Inflammatory macrophage (primary cell): ENCODE data around the gene ZNF862.
"Not testable (repeated sequence)": the region's sequence is repeated elsewhere in the genome, so short reads cannot be mapped to it uniquely, and the experiment has no call there.

Source experiments
- DNase-seq, 2 donors: peaks; one replicate each; pipeline ENCODE4 v3.0.0-alpha.2; 2020 to 2022

ZNF862 gene

DNA sequence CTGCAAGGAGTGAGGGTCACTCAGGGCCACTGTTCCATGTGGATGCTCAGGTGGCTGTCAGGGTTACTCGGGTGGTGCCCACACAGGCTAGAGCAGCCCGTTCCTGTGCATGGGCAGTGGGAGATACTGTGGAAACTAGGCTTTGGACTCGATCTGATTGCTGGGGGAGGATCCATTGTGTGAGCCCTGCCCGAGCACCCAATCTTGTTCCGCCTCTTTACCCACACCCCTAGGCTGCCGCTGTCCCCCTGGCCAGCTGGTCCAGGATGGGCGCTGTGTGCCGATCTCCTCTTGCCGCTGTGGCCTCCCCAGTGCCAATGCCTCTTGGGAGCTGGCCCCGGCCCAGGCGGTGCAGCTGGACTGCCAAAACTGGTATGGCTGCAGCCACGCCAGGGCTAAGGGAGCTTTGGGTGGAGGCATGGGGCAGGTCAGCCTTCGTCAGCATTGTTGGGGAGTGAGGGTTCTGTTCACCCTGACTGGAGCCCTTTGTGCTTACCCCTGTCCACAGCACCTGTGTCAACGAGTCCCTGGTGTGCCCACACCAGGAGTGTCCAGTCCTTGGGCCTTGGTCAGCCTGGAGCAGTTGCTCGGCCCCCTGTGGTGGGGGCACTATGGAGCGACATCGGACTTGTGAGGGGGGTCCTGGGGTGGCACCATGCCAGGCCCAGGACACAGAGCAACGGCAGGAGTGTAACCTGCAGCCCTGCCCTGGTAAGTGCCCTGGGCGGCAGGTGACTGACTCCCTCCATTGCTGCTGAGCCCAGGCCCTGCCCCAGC lies 12.4 kb upstream of the ZNF862 start:
- DNase-seq = no peak

DNA sequence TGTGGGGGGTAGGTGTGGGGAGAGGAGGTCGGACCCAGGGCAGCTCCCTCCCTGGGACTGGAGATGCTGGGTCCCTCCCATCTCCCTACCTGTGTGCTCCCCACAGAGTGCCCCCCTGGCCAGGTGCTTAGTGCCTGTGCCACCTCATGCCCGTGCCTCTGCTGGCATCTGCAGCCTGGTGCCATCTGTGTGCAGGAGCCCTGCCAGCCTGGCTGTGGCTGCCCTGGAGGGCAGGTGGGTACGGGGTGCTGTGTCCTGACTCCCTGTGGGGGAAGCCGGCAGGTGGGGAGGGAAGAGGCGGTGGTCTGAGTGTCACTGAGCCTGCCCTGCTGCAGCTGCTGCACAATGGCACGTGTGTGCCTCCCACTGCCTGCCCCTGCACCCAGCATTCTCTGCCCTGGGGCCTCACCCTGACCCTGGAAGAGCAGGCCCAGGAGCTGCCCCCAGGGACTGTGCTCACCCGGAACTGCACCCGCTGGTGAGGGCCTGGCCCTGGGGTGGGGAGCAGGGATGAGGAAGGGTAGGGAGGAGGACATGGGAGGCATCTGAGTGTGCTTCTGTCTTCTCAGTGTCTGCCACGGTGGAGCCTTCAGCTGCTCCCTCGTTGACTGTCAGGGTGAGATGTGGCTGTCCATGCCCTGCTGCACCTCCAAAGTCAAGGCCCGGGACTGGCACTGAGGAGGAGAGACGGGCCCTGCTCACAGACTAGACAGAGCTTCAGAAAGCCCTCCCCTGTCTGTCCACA lies 11.7 kb upstream of the ZNF862 start:
- no peak for DNase-seq

GRCh38 chr7:149827089-149827981 lies 10.8 kb upstream of the ZNF862 start:
- DNase-seq = no peak

DNA sequence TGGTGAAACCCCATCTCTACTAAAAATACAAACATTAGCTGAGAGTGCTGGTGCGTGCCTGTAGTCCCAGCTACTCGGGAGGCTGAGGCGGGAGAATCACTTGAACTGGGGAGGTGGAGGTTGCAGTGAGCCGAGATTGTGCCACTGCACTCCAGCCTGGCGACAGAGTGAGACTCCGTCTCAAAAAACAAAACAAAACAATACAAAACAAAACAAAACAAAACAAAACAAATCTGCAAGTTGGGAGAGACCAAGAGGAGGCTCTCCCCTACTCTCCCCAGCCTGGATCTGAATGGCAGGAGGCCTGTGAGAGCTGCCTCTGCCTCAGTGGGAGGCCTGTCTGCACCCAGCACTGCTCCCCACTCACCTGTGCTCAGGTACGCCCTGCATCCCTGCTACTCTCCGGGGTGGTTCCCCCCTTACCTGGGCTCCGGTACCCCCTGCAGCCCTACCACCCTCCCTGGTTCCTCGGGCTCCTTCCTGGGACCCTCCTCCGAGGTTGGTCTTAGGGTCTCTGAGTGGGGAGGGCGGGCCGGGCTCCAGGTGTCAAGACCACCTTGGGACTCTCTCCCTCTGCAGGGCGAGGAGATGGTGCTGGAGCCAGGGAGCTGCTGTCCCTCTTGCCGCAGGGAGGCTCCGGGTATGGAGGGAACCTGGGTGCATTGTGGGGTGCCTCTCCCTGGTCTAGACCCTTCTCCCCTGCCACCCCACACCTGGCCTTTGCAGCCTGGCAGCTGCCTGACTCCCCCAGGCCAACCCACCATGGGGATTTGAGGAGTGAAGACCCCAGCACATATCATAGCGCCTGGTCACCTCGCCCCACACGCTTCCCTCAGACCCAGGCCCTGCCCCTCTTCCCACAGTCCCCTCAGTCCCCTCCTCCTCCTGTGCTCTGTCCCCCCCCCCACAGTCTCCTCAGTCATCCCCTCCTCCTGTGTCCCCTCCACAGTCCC lies 9.5 kb upstream of the ZNF862 start:
- no peak for DNase-seq

GRCh38 chr7:149830527-149830926 lies 7.6 kb upstream of the ZNF862 start:
- DNase-seq = not testable (repeated sequence)

- DNase-seq = no peak
Measured at GRCh38 chr7:149830997-149831740, 7.0 kb upstream of the ZNF862 start.

DNA sequence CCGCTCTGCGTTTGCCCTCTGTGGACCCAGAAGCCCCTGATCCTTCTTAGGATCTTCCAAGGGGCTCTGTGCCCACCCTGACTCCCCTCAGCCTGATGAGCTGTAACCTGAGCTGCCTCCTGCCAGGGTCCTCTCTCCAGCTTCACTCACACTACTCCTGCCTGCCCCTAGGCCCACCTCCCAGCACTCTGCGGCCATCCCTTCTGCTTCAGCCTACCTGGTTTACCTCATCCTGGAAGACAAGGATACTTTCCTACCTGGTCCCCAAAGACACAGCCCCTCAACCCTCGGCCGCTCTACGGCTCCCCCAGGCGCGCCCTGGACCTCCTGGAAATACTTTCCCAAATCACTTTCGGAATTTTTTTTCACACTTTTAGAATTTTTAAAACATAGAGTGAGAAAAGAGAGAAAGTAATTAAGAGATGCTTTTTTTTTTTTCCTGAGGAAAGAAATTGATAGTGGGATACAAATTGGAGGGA lies 6.4 kb upstream of the ZNF862 start:
- no peak for DNase-seq

GRCh38 chr7:149832332-149833041 lies 5.7 kb upstream of the ZNF862 start:
- no peak for DNase-seq

DNA sequence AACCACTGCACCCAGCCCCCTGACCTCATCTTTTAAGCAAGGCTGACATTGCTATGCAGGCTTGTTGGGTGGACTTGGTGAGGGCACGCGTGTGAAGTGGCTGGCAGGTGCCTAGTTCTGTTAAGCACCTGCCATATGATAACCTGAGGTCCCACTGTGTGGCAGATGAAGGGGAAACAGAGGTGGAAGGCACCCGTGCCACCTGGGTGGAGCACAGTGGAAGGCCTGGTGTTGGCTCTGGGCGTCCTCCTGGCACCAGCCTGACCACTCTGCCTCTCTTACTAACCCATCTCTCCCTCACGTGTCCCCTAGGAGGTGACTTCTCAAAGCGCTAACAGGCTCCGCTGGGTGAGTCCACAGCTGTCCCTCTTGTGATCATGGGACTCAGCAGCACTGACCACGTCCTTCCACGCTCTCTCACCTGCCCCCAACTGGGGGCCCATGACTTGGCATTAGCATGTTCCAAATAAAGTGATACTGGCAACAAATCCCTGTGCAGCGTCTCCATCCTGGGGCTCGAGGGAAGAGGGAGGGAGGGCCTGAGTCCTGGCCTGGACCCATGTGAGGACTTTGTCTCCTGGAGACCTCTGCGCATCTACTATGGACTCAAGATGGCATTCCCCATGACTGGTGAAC lies 4.6 kb upstream of the ZNF862 start:
- no peak for DNase-seq

- DNase-seq = no peak
Measured at GRCh38 chr7:149834601-149835000, 3.6 kb upstream of the ZNF862 start.

DNA sequence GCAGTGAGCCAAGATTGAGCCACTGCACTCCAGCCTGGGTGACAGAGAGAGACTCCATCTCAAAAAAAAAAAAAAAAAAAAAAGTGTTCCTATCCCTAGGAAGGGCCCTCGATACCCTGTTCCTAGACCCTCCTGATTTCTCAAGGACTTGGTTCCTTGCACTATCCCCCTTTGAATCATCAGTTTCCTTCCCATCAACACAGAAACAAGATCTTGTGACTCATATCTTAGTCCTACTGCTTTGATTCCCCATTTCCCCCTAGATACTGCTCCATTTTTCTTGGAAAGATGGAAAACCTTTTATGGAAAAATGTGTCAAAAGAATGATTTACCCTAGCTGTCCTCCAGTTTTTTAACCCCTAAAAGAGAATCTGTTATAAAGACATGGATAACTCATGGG lies 1.7 kb upstream of the ZNF862 start:
- no peak for DNase-seq

DNA sequence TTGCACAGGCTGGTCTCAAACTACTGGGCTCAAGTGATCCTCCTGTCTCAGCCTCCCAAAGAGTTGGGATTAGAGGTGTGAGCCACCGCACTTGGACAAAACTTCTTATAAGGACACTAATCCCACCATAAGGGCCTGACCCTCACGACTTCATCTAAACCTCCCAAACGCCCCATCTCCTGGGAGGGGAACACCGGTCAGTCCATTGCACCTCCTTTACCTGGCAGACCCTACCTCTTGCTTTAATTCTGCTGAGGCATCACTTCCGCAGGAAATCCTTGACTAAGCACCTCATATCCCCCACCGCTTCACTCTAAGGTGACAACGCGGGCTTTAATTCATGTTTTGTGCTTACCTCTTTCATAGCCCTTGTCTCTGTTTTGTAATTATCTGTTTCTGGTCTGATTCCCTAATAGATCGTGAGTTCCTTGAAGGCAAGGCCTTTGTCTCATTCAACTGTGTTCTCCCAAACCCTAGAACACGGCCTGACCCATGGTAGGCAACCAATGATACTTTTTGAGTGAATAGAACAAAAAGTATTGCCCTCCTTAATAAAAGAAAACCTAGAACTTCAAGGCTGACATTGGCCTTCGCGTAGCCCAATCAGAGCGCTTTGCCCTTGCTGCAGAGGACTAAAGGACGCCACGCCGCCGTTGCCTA lies 481 bp upstream of the ZNF862 start:
- DNase-seq = no peak

DNA sequence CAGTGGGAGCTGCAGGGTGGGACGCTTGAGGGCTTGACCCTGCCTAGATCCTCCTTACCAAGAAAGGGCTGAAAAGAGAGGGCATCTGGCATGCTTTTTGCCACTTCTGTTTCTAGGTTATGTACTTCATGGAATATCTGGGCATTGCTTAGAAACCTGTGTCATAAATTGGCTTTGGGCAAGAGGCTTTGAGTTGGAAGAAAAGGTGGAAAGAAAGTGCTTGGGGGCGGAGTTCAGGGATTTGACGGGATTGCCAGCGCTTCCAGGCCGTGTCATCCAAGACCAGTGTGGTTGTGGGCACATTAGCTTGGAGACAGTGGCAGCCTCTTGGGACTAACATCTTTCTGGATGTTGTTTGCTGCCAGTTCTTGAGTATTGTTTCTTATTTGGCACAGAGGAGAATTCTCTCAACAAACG lies 825 bp downstream of the ZNF862 start:
- no peak for DNase-seq

DNA sequence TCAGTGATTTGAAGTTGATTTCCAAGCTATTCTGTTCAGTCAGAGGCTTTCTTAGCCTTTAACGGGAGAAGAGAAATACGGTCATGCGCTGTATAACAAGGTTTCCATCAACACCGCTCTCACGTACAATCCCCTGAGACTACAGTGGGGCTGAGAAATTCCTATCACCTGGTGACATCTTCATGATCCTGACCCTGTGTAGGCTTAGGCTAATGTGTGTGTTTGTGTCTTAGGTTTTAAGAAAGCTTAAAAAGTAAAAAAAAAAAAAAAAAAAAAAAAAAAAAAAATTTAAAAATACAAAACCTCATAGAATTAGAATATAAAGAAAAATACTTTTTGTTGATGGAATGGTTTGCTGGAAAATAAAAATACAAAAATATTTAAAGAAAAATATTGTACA lies 1.8 kb downstream of the ZNF862 start:
- no peak for DNase-seq

DNA sequence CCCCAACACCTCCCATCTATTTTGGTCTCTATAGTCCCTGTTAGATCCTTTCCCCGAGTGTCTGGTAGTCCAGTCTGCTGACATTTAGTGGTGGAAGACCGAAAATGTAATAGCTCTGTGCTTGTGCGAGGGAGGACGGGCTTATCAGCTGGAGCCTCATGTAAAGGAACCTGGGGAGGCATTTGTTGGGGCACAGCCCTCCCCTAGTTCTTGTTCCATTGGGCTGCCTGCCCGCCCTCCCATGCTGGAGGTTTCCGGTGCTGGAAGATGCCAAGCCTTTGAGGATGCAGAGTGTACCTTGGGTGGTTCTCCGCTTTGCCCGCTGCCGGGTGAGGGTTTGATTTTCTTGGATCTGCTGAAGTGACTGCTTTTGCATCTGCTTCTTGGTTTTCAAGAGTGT lies 5.4 kb downstream of the ZNF862 start:
- no peak for DNase-seq

DNA sequence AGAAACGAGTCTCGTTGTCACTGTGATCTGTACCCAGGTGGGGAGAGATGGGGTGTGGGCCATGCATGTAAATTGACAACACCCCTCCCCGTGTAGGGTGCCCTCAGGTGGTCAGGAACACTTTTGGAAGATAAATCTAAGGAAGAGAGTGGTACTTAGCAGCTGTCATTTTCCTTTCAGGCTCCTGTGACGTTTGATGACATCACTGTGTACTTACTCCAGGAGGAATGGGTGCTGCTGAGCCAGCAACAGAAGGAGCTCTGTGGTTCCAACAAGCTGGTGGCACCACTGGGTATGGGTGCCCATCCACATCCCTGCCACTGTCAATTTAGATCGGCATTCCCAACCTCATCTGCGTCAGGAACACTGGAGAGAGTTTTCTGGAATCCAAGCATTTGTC lies 6.3 kb downstream of the ZNF862 start:
- DNase-seq = no peak

DNA sequence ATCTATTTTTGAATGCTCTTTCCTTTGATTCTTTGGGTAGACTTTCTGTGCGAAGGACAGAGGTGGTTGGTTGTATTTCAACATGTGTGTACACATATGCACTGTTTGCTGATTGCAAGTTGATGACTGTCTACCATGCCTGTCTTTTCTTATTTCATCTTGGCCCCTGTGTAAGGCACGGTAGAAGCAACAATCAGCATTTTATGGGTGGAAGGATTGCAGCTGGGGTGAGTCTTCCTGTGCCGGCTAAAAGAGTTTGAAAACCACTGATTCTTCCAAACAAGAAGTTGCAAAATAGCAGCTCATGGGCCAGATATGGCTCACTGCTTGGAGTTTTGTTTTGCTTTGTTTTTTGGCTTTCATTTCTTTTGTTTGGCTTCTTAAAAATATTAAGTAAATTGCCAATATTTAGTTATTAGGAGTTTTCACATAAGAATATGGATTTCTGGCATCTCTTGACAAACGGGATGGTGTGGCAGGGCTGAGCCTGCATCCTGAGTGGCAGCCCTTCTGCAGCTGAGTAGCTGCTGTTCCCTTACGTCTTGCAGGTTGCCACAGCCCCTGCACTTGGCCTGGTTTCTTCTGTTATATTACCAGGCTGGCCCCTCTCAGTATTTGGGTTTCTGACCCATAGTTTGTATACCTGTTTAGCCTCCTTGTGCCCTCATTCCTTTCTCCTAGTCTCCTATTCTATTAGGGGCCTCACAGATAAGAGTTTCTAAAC lies 7.2 kb downstream of the ZNF862 start:
- no peak for DNase-seq

DNA sequence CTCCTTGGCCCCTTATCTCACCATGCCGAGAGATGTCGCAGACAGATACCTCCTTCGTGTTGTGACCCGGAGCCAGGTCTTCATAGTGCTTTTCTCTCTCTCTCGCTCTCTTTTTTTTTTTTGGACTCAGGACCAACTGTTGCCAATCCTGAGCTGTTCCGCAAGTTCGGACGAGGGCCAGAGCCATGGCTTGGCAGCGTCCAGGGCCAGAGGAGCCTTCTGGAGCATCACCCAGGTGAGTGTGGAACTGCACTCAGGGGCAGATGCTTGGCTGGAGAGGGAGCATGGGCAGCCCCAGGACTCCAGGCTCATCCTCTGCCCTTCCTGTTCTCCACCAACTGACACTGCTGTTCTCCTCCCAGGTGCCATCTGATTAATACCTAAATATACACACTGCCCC lies 7.8 kb downstream of the ZNF862 start:
- no peak for DNase-seq
